MM.1S (cell line): ENCODE data around the gene RUFY2.
"Not testable (repeated sequence)": the region's sequence is repeated elsewhere in the genome, so short reads cannot be mapped to it uniquely, and the experiment has no call there.

Experiments
- DNase-seq: peaks from one replicate; pipeline ENCODE4 v3.0.0-alpha.2; 2015
- H2AFZ ChIP-seq: fragments of 300-600 bp; sonication (generic); 2 replicates; pipeline ENCODE4 v1.6.0; 2016; ENCODE audit warnings: antibody characterized with exemption, low read length
- H3F3A ChIP-seq: fragments of 300-600 bp; sonication (generic); 2 replicates; pipeline ENCODE4 v1.6.1; 2016; ENCODE audit warnings: mild to moderate bottlenecking, antibody characterized with exemption, low read length, moderate library complexity, mixed read lengths; ENCODE audit not compliant: insufficient read depth
- H3K27ac ChIP-seq: fragments of 300-600 bp; sonication (generic); 2 replicates; pipeline ENCODE4 v1.5.1; 2016; ENCODE audit warnings: mild to moderate bottlenecking, low read length
- H3K27me3 ChIP-seq: fragments of 300-600 bp; sonication (generic); replicated peaks from 2 replicates; pipeline ENCODE4 v1.6.0; 2016; ENCODE audit warnings: low read length; ENCODE audit not compliant: insufficient read depth
- H3K36me3 ChIP-seq: fragments of 300-600 bp; sonication (generic); replicated peaks from 2 replicates; pipeline ENCODE4 v1.6.1; 2016; ENCODE audit warnings: mild to moderate bottlenecking, low read length, mixed read lengths; ENCODE audit not compliant: insufficient read depth
- H3K4me1 ChIP-seq: fragments of 300-600 bp; sonication (generic); 2 replicates; pipeline ENCODE4 v1.6.1; 2016; ENCODE audit warnings: low read length, mixed read lengths
- H3K4me2 ChIP-seq: fragments of 300-600 bp; sonication (generic); 2 replicates; pipeline ENCODE4 v1.6.0; 2016; ENCODE audit warnings: low read depth, low read length
- H3K4me3 ChIP-seq: fragments of 300-600 bp; sonication (generic); 2 replicates; pipeline ENCODE4 v1.5.1; 2016; ENCODE audit warnings: low read length, mixed read lengths
- H3K79me2 ChIP-seq: fragments of 300-600 bp; sonication (generic); 2 replicates; pipeline ENCODE4 v1.6.1; 2016; ENCODE audit warnings: mixed run types, low read length, mixed read lengths
- H3K9ac ChIP-seq: fragments of 300-600 bp; sonication (generic); 2 replicates; pipeline ENCODE4 v1.6.1; 2016; ENCODE audit warnings: low read length, mixed read lengths
- H3K9me2 ChIP-seq: fragments of 300-600 bp; sonication (generic); replicated peaks from 2 replicates; pipeline ENCODE4 v1.6.1; 2016; ENCODE audit warnings: mild to moderate bottlenecking, low read length, mixed read lengths; ENCODE audit not compliant: insufficient read depth
- H3K9me3 ChIP-seq: fragments of 300-600 bp; sonication (generic); replicated peaks from 2 replicates; pipeline ENCODE4 v1.6.1; 2016; ENCODE audit warnings: mild to moderate bottlenecking, low read length, mixed read lengths; ENCODE audit not compliant: insufficient read depth
- H4K20me1 ChIP-seq: fragments of 300-600 bp; sonication (generic); 2 replicates; pipeline ENCODE4 v1.6.1; 2016; ENCODE audit warnings: mild to moderate bottlenecking, low read length, moderate library complexity, mixed read lengths; ENCODE audit not compliant: insufficient read depth
- CTCF ChIP-seq: fragments of 300-600 bp; sonication (generic); IDR thresholded peaks from 2 replicates; pipeline ENCODE4 v1.5.1; 2016; ENCODE audit warnings: antibody characterized with exemption, low read length, mixed read lengths
- EZH2 ChIP-seq: fragments of 300-600 bp; sonication (generic); optimal IDR thresholded peaks from 2 replicates; pipeline ENCODE3; 2017; ENCODE audit warnings: low read depth, mild to moderate bottlenecking, antibody characterized with exemption, low read length, mixed read lengths
- EZH2phosphoT487 ChIP-seq: fragments of 300-600 bp; sonication (generic); IDR thresholded peaks from 2 replicates; pipeline ENCODE4 v1.6.1; 2018; ENCODE audit warnings: antibody characterized with exemption, low read length

RUFY2 gene

GRCh38 chr10:68318331-68319059 is 88.6 kb downstream of the RUFY2 start:
- no peaks in the 10 kb centered on the region for H4K20me1 ChIP-seq
- no peaks in the 10 kb centered on the region for H3K9me3 ChIP-seq
- no peak for DNase-seq
- H3K36me3 ChIP-seq: no peaks in the 10 kb centered on the region
- no peak overlapping the region for H3K4me3 ChIP-seq
- no peaks in the 10 kb centered on the region for H3K79me2 ChIP-seq
- no peaks in the 10 kb centered on the region for H3K9me2 ChIP-seq
- H3K9ac ChIP-seq: no peak overlapping the region
- TF ChIP-seq CTCF: no peak
- TF ChIP-seq EZH2: no peak
- TF ChIP-seq EZH2phosphoT487: no peak
- no peak overlapping the region for H3K27ac ChIP-seq
- H2AFZ ChIP-seq: no peak overlapping the region
- H3F3A ChIP-seq: no peaks in the 10 kb centered on the region
- H3K4me2 ChIP-seq: no peak overlapping the region
- no peaks in the 10 kb centered on the region for H3K27me3 ChIP-seq
- H3K4me1 ChIP-seq: peaks cover 5% of the 10 kb centered on the region; the same call in 1 of the 2 replicates

- H3K9me2 ChIP-seq: no peaks in the 10 kb centered on the region
- H3F3A ChIP-seq: no peaks in the 10 kb centered on the region
- H3K4me3 ChIP-seq: no peak overlapping the region
- H3K27me3 ChIP-seq: no peaks in the 10 kb centered on the region
- no peaks in the 10 kb centered on the region for H4K20me1 ChIP-seq
- no peaks in the 10 kb centered on the region for H3K9me3 ChIP-seq
- H3K4me1 ChIP-seq: peaks cover 5% of the 10 kb centered on the region; the same call in 1 of the 2 replicates
- DNase-seq: no peak
- H3K9ac ChIP-seq: no peak overlapping the region
- TF ChIP-seq CTCF: no peak
- H3K79me2 ChIP-seq: no peaks in the 10 kb centered on the region
- no peak overlapping the region for H3K27ac ChIP-seq
- no peak overlapping the region for H2AFZ ChIP-seq
- H3K36me3 ChIP-seq: no peaks in the 10 kb centered on the region
- no peak overlapping the region for H3K4me2 ChIP-seq
Observed at GRCh38 chr10:68315582-68315981, 91.5 kb downstream of the RUFY2 start.

GRCh38 chr10:68314930-68315329 is 92.1 kb downstream of the RUFY2 start:
- H3K4me3 ChIP-seq, H3K27me3 ChIP-seq, H3K27ac ChIP-seq, H4K20me1 ChIP-seq, H3K79me2 ChIP-seq, H2AFZ ChIP-seq, H3F3A ChIP-seq, H3K4me1 ChIP-seq, H3K9me2 ChIP-seq, H3K9ac ChIP-seq, H3K36me3 ChIP-seq, DNase-seq, H3K4me2 ChIP-seq, H3K9me3 ChIP-seq: not testable (repeated sequence)

DNA sequence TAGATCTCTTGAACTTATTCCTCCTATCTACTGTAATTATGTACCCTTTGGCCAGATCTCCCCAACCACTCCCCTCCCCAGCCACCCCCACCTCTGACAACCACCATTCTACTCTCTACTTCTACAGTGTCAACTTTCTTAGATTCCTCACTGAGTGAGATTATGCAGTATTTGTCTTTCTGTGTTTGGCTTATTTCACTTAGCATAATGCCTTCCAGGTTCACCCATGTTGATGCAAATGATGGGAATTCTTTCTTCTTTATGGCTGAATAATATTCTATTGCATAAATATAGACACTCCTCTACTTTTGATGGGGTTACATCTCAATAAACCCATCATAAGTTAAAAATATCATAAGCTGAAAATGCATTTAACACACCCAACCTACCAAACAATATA is 96.5 kb downstream of the RUFY2 start:
- H3K4me3 ChIP-seq: no peak overlapping the region
- H3K4me2 ChIP-seq: no peak overlapping the region
- H3K27me3 ChIP-seq: no peaks in the 10 kb centered on the region
- H3K9ac ChIP-seq: no peak overlapping the region
- no peak for TF ChIP-seq EZH2
- no peak for TF ChIP-seq CTCF
- no peak for TF ChIP-seq EZH2phosphoT487
- no peaks in the 10 kb centered on the region for H4K20me1 ChIP-seq
- no peak overlapping the region for H3K27ac ChIP-seq
- H3K9me2 ChIP-seq: no peaks in the 10 kb centered on the region
- peaks cover 5% of the 10 kb centered on the region; the same call in 1 of the 2 replicates for H3K4me1 ChIP-seq
- no peaks in the 10 kb centered on the region for H3F3A ChIP-seq
- H3K36me3 ChIP-seq: no peaks in the 10 kb centered on the region
- H3K9me3 ChIP-seq: no peaks in the 10 kb centered on the region
- DNase-seq: no peak
- H2AFZ ChIP-seq: no peak overlapping the region
- H3K79me2 ChIP-seq: no peaks in the 10 kb centered on the region
